ENCODE results near the gene NFIA. TPM values are rescaled to one million over a fixed set of nuclear protein-coding genes. Genes with fewer than 3 reads are reported as not detected.

The NFIA gene
- polyA plus RNA-seq, 3 donors = 1.4 to 5.3 (median 2.4) TPM

DNA sequence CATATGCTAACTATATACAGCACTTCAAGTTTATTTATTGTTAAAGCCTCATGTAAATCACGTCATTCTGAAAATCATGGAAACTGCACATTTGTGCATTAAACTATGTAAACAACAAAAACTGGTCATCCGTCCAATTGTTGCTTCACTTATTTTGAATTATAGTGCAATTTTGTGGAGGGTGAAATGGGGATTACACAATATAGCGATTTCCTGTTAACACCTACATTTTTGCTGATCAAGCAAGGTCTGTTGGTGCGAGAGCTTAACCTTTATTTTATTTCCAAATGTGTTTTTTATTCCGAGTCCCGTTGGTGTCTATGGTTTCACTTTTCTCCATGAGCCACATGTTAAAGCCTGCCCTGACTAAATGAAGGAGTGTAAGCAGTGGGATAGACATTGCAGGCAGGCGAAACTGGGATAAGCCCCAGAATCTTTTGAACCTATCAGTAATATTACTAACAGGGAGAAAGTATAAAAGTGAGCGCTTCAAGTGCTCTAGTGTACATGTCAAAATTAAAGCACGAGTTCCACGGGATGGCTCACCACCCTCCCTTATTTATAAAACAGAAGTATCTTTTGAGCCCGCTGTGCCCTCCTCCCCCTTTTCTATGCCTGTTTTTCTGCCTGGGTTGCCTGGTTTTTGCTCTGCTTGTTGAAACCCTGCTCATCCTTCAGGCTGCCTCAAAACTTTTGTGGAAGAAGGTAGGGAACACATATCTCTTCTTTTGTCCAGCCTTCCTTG lies 120.7 kb downstream of the NFIA start:
- Histone ChIP-seq H3K4me2 (replicated peaks; ENCODE audit: extremely low read depth, low read length, poor library complexity, severe bottlenecking) (no peak overlapping the region), H2AFZ (ENCODE audit: insufficient read depth, low read depth, low read length, poor library complexity, severe bottlenecking) (no peak overlapping the region), H3K79me2 (ENCODE audit: insufficient read depth, low read length) (no peaks in the 10 kb centered on the region), H3K27ac (ENCODE audit: low read depth in 1 of 2, low read length in 2 of 2) (no peak overlapping the region), H4K20me1 (ENCODE audit: insufficient read depth, low read length) (no peaks in the 10 kb centered on the region), H3K9ac (ENCODE audit: insufficient read depth, low read length, poor library complexity, severe bottlenecking) (no peak overlapping the region), H3K4me1 (ENCODE audit: control insufficient read depth in 1 of 2, insufficient read depth in 2 of 2, low read length in 2 of 2) (no peaks in the 10 kb centered on the region), H3K27me3 (ENCODE audit: control insufficient read depth in 2 of 2, insufficient read depth in 2 of 2, low read length in 2 of 2) (no peaks in the 10 kb centered on the region), H3K4me3 (replicated peaks in 1 of 3; ENCODE audit: low read depth in 2 of 3, low read length in 3 of 3) (no peak overlapping the region), H3K36me3 (replicated peaks in 1 of 2; ENCODE audit: control insufficient read depth in 1 of 2, insufficient read depth in 2 of 2, low read length in 2 of 2) (no peaks in the 10 kb centered on the region), H3K9me3 (replicated peaks in 1 of 2; ENCODE audit: control insufficient read depth in 1 of 2, insufficient read depth in 1 of 2, low read length in 2 of 2) (no peaks in the 10 kb centered on the region)
- no peak for DNase-seq
- H3K9me3 Mint-ChIP-seq = no peaks in the 10 kb centered on the region
- 60% methylated on average over 1 of the region's 11 CpGs for WGBS (ENCODE audit: insufficient coverage)
- TF ChIP-seq, protein P1, sequence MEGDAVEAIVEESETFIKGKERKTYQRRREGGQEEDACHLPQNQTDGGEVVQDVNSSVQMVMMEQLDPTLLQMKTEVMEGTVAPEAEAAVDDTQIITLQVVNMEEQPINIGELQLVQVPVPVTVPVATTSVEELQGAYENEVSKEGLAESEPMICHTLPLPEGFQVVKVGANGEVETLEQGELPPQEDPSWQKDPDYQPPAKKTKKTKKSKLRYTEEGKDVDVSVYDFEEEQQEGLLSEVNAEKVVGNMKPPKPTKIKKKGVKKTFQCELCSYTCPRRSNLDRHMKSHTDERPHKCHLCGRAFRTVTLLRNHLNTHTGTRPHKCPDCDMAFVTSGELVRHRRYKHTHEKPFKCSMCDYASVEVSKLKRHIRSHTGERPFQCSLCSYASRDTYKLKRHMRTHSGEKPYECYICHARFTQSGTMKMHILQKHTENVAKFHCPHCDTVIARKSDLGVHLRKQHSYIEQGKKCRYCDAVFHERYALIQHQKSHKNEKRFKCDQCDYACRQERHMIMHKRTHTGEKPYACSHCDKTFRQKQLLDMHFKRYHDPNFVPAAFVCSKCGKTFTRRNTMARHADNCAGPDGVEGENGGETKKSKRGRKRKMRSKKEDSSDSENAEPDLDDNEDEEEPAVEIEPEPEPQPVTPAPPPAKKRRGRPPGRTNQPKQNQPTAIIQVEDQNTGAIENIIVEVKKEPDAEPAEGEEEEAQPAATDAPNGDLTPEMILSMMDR (IDR thresholded peaks at IDR 0.05) = no peak
- intact Hi-C loops (cut with micrococcal nuclease) = no loop called here
- no peak overlapping the region for H3K4me3 Mint-ChIP-seq
- peaks cover 10% of the 10 kb centered on the region for H3K4me1 Mint-ChIP-seq
- H3K27ac Mint-ChIP-seq = no peak overlapping the region
- H3K27me3 Mint-ChIP-seq (ENCODE audit: low read depth in 3 of 3) = peaks cover 0 to 2% (median 1%) of the 10 kb centered on the region in 3 donors
- H3K36me3 Mint-ChIP-seq = peaks cover 0 to 2% of the 10 kb centered on the region in 2 donors

DNA sequence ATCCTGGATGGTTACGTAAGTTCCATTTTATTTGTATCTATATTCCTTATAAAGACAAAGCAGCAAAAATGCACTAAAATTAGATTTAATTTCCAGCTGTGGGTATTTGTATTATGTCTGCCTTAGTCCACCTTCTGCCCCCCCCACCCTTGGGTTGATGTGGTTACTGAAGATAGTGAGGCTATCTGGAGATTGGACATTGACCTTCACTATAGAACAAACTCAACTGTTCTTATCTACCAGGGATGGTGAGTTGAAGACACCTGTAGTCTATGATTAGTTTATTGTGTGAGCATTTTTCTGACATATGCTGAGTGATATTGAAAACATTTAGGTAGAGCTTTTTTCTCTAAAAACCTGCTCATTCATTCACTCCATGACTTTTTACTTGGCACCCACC lies 122.2 kb downstream of the NFIA start:
- DNase-seq = no peak
- H3K27ac ChIP-seq (ENCODE audit: low read depth in 1 of 2, low read length in 2 of 2) = no peak overlapping the region
- H3K4me2 ChIP-seq (replicated peaks; ENCODE audit: extremely low read depth, low read length, poor library complexity, severe bottlenecking) = no peak overlapping the region
- H3K79me2 ChIP-seq (ENCODE audit: insufficient read depth, low read length) = no peaks in the 10 kb centered on the region
- no peaks in the 10 kb centered on the region for H3K27me3 ChIP-seq (ENCODE audit: control insufficient read depth in 2 of 2, insufficient read depth in 2 of 2, low read length in 2 of 2)
- H3K36me3 Mint-ChIP-seq = peaks cover 0 to 2% of the 10 kb centered on the region in 2 donors
- no CpG with 5 or more reads among the region's 1 CpG for WGBS (ENCODE audit: insufficient coverage)
- H3K4me3 Mint-ChIP-seq = no peak overlapping the region
- intact Hi-C loops (cut with micrococcal nuclease) = no loop called here
- TF ChIP-seq, protein P1 (IDR thresholded peaks at IDR 0.05) = no peak
- H2AFZ ChIP-seq (ENCODE audit: insufficient read depth, low read depth, low read length, poor library complexity, severe bottlenecking) = no peak overlapping the region
- H3K4me1 Mint-ChIP-seq = peaks cover 10% of the 10 kb centered on the region
- no peaks in the 10 kb centered on the region for H3K9me3 ChIP-seq (replicated peaks in 1 of 2; ENCODE audit: control insufficient read depth in 1 of 2, insufficient read depth in 1 of 2, low read length in 2 of 2)
- no peak overlapping the region for H3K9ac ChIP-seq (ENCODE audit: insufficient read depth, low read length, poor library complexity, severe bottlenecking)
- no peaks in the 10 kb centered on the region for H3K4me1 ChIP-seq (ENCODE audit: control insufficient read depth in 1 of 2, insufficient read depth in 2 of 2, low read length in 2 of 2)
- H3K27ac Mint-ChIP-seq = no peak overlapping the region
- H3K4me3 ChIP-seq (replicated peaks in 1 of 3; ENCODE audit: low read depth in 2 of 3, low read length in 3 of 3) = no peak overlapping the region
- H3K27me3 Mint-ChIP-seq (ENCODE audit: low read depth in 3 of 3) = peaks cover 0 to 2% (median 0%) of the 10 kb centered on the region in 3 donors
- H4K20me1 ChIP-seq (ENCODE audit: insufficient read depth, low read length) = no peaks in the 10 kb centered on the region
- H3K9me3 Mint-ChIP-seq = no peaks in the 10 kb centered on the region
- H3K36me3 ChIP-seq (replicated peaks in 1 of 2; ENCODE audit: control insufficient read depth in 1 of 2, insufficient read depth in 2 of 2, low read length in 2 of 2) = no peaks in the 10 kb centered on the region
